Caco-2 (cell line): ENCODE results near the gene MCTP2. TPM values are rescaled to one million over a fixed set of nuclear protein-coding genes. Genes with fewer than 3 reads are reported as not detected.

Experiments used
- BruUV-seq: library from RNA; stranded (reverse); fragments of 400-500 nt; replicated peaks from 2 replicates; lab custom pipeline; 2021; lab: Mats Ljungman, UMichigan
- CTCF ChIA-PET: fragments of 300-600 bp; sonication (Branson Sonifier 250); formaldehyde crosslinking; loops from one replicate; lab custom pipeline; 2022; ENCODE audit warnings: antibody characterized with exemption; lab: Charles Lee
- POLR2A ChIA-PET: fragments of 300-600 bp; sonication (Branson Sonifier 250); formaldehyde crosslinking; loops from one replicate; lab custom pipeline; 2022; ENCODE audit warnings: antibody characterized with exemption; lab: Charles Lee
- DNase-seq, 2 experiments: peaks; one replicate each; pipeline versions ENCODE4 v3.0.0 to v3.0.0-alpha.2; 2020 to 2022
- H3K27me3 ChIP-seq: replicated peaks from 2 replicates; pipeline ENCODE4 v1.6.0; 2011; ENCODE audit warnings: low read length; ENCODE audit not compliant: control insufficient read depth, insufficient read depth
- H3K36me3 ChIP-seq: 2 replicates; pipeline ENCODE4 v1.5.1; 2011; ENCODE audit warnings: low read length; ENCODE audit not compliant: control insufficient read depth, insufficient read depth
- H3K4me1 ChIP-seq: fragments of 250-450 bp; sonication (Bioruptor Pico); 2 replicates; pipeline ENCODE4 v1.5.1; 2020; ENCODE audit warnings: mild to moderate bottlenecking
- H3K4me3 ChIP-seq: 2 replicates; pipeline ENCODE4 v1.5.1; 2011; ENCODE audit warnings: low read depth, mild to moderate bottlenecking, control low read depth, low read length
- H3K9me3 ChIP-seq: fragments of 250-450 bp; sonication (Bioruptor Pico); 2 replicates; pipeline ENCODE4 v1.5.1; 2020; ENCODE audit warnings: mild to moderate bottlenecking, moderate library complexity
- H3K27ac Mint-ChIP-seq: one replicate; pipeline ENCODE4 v1.8.0; 2022; ENCODE audit warnings: mixed read lengths; ENCODE audit not compliant: unreplicated experiment
- H3K27me3 Mint-ChIP-seq: one replicate; pipeline ENCODE4 v1.8.0; 2022; ENCODE audit warnings: mixed read lengths; ENCODE audit not compliant: insufficient read depth, unreplicated experiment
- H3K36me3 Mint-ChIP-seq: one replicate; pipeline ENCODE4 v1.8.0; 2022; ENCODE audit warnings: mild to moderate bottlenecking, mixed read lengths; ENCODE audit not compliant: insufficient read depth, unreplicated experiment
- H3K4me1 Mint-ChIP-seq: one replicate; pipeline ENCODE4 v1.8.0; 2022; ENCODE audit warnings: low read depth, mixed read lengths; ENCODE audit not compliant: unreplicated experiment
- H3K4me3 Mint-ChIP-seq: one replicate; pipeline ENCODE4 v1.8.0; 2022; ENCODE audit warnings: mild to moderate bottlenecking, moderate library complexity, mixed read lengths; ENCODE audit not compliant: unreplicated experiment
- H3K9me3 Mint-ChIP-seq: one replicate; pipeline ENCODE4 v1.8.0; 2022; ENCODE audit warnings: mixed read lengths; ENCODE audit not compliant: unreplicated experiment
- CTCF ChIP-seq, 2 experiments: fragments of 200-600 bp in 1 of 2; IDR thresholded peaks; 1 replicate in 1 of 2; 2 replicates in 1 of 2; pipeline versions ENCODE4 v1.5.1 to v1.8.0; 2011 to 2022; ENCODE audit warnings: antibody characterized with exemption in 1 of 2, control low read depth in 1 of 2, inconsistent platforms in 1 of 2, low read depth in 1 of 2, low read length in 1 of 2, mild to moderate bottlenecking in 1 of 2, moderate library complexity in 1 of 2; ENCODE audit not compliant: insufficient read depth in 1 of 2, severe bottlenecking in 1 of 2, unreplicated experiment in 1 of 2
- intact Hi-C: fragments of 100-400 bp; cut with micrococcal nuclease; formaldehyde crosslinking; loops from one replicate; pipeline ENCODE4 v1.10.0; 2022; ENCODE audit not compliant: unreplicated experiment
- total RNA-seq: library from RNA; stranded (reverse); gene quantifications from 2 replicates; pipeline ENCODE4 v1.2.3, GENCODE V29; 2022

The MCTP2 gene
- total RNA-seq, 1 experiment from 2014 or later: 9.9 TPM

DNA sequence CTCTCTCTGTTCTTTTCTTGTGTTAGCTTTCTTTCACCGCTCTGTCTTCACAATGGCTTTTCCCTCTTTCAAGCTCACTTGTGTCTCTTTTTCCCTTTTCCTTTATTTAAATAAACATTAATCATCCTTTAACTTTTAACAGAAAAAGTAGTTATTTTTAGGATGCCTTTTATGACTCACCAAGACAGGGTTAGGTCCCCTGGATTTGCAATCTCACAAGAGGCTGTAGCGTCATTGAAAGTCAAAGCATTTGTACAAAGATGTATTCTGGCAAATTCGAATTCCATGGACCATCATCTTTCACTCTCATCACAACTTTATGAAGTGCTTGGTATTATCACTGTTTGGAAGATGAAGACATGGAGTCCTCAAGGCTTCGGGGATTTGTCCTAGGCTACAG, 34.8 kb upstream of the MCTP2 start:
- DNase-seq: no peak
- no peak for TF ChIP-seq CTCF (IDR thresholded peaks at IDR 0.05; ENCODE audit: insufficient read depth in 1 of 2, low read depth in 1 of 2, low read length in 1 of 2, severe bottlenecking in 1 of 2, unreplicated experiment in 1 of 2)
- CTCF ChIA-PET: no interaction called here
- H3K4me3 ChIP-seq: no peak overlapping the region
- no peaks in the 10 kb centered on the region for H3K4me1 ChIP-seq
- H3K9me3 ChIP-seq: no peaks in the 10 kb centered on the region
- intact Hi-C loops: no loop called here
- Mint-ChIP-seq H3K4me1 (no peaks in the 10 kb centered on the region), H3K27ac (no peak overlapping the region), H3K9me3 (no peaks in the 10 kb centered on the region), H3K36me3 (no peaks in the 10 kb centered on the region), H3K27me3 (peaks cover 8% of the 10 kb centered on the region), H3K4me3 (no peak overlapping the region)
- POLR2A ChIA-PET: no interaction called here
- no TSS peak for BruUV-seq
- no peaks in the 10 kb centered on the region for H3K27me3 ChIP-seq
- H3K36me3 ChIP-seq: no peaks in the 10 kb centered on the region

- H3K4me3 Mint-ChIP-seq: no peak overlapping the region
- ChIA-PET POLR2A (no interaction called here), CTCF (no interaction called here)
- no peaks in the 10 kb centered on the region for H3K4me1 ChIP-seq
- no peak overlapping the region for H3K4me3 ChIP-seq
- no peaks in the 10 kb centered on the region for H3K9me3 Mint-ChIP-seq
- H3K27ac Mint-ChIP-seq: no peak overlapping the region
- no peaks in the 10 kb centered on the region for H3K27me3 ChIP-seq
- TF ChIP-seq CTCF (IDR thresholded peaks at IDR 0.05; ENCODE audit: insufficient read depth in 1 of 2, low read depth in 1 of 2, low read length in 1 of 2, severe bottlenecking in 1 of 2, unreplicated experiment in 1 of 2): no peak
- no peaks in the 10 kb centered on the region for H3K36me3 ChIP-seq
- H3K27me3 Mint-ChIP-seq: peaks cover 3% of the 10 kb centered on the region
- peaks cover 5% of the 10 kb centered on the region for H3K4me1 Mint-ChIP-seq
- intact Hi-C loops: no loop called here
- DNase-seq: no peak
- BruUV-seq: no TSS peak
- H3K36me3 Mint-ChIP-seq: no peaks in the 10 kb centered on the region
- no peaks in the 10 kb centered on the region for H3K9me3 ChIP-seq
These were observed 32.7 kb upstream of the MCTP2 start for GRCh38 chr15:94198633-94199032.

GRCh38 chr15:94199725-94200124, 31.6 kb upstream of the MCTP2 start:
- POLR2A ChIA-PET: no interaction called here
- no TSS peak for BruUV-seq
- H3K4me1 ChIP-seq: no peaks in the 10 kb centered on the region
- intact Hi-C loops: no loop called here
- peaks cover 3% of the 10 kb centered on the region for H3K27me3 Mint-ChIP-seq
- H3K4me3 ChIP-seq: no peak overlapping the region
- no peak for TF ChIP-seq CTCF (IDR thresholded peaks at IDR 0.05; ENCODE audit: insufficient read depth in 1 of 2, low read depth in 1 of 2, low read length in 1 of 2, severe bottlenecking in 1 of 2, unreplicated experiment in 1 of 2)
- DNase-seq: no peak
- H3K27me3 ChIP-seq: no peaks in the 10 kb centered on the region
- CTCF ChIA-PET: no interaction called here
- no peaks in the 10 kb centered on the region for H3K9me3 Mint-ChIP-seq
- H3K4me3 Mint-ChIP-seq: no peak overlapping the region
- H3K27ac Mint-ChIP-seq: no peak overlapping the region
- peaks cover 9% of the 10 kb centered on the region for H3K4me1 Mint-ChIP-seq
- no peaks in the 10 kb centered on the region for H3K36me3 Mint-ChIP-seq
- H3K36me3 ChIP-seq: no peaks in the 10 kb centered on the region
- H3K9me3 ChIP-seq: no peaks in the 10 kb centered on the region
